ENCODE results near the gene CUBN. TPM values are rescaled to one million over a fixed set of nuclear protein-coding genes. Genes with fewer than 3 reads are reported as not detected.

CUBN gene
- total and polyA plus RNA-seq, 2 experiments from 2014 or later: 0.41 to 0.65 TPM

- Histone ChIP-seq H3K27me3 (replicated peaks; ENCODE audit: insufficient read depth) (no peaks in the 10 kb centered on the region), H3K9me3 (ENCODE audit: low read depth) (no peaks in the 10 kb centered on the region), H3K4me3 (no peak overlapping the region), H3F3A (ENCODE audit: insufficient read depth) (no peaks in the 10 kb centered on the region), H3K4me1 (ENCODE audit: insufficient read depth) (no peaks in the 10 kb centered on the region), H3K9me2 (ENCODE audit: insufficient read depth) (no peaks in the 10 kb centered on the region), H3K36me3 (ENCODE audit: low read depth) (no peaks in the 10 kb centered on the region), H3K9ac (no peak overlapping the region), H3K4me2 (ENCODE audit: unreplicated experiment) (no peak overlapping the region), H2AFZ (no peak overlapping the region), H4K20me1 (ENCODE audit: insufficient read depth) (no peaks in the 10 kb centered on the region), H3K79me2 (ENCODE audit: insufficient read depth) (no peaks in the 10 kb centered on the region), H3K27ac (no peak overlapping the region)
- DNase-seq: no peak
- 94 to 98% methylated on average over 3 of the region's 3 CpGs for WGBS, 2 experiments (ENCODE audit: low coverage in 1 of 2, low lambda C conversion rate in 2 of 2, missing lambda C conversion rate in 2 of 2)
- in situ Hi-C loops (cut with MboI): no loop called here
- TF ChIP-seq EZH2 (IDR thresholded peaks at IDR 0.05; ENCODE audit: insufficient read depth, poor library complexity, severe bottlenecking): no peak
Observed at GRCh38 chr10:17047908-17048307, 81.7 kb downstream of the CUBN start.

- in situ Hi-C loops (cut with MboI): no loop called here
- Histone ChIP-seq H3K9me3 (ENCODE audit: low read depth) (no peaks in the 10 kb centered on the region), H3K27ac (no peak overlapping the region), H3K9ac (no peak overlapping the region), H3K4me3 (no peak overlapping the region), H3F3A (ENCODE audit: insufficient read depth) (no peaks in the 10 kb centered on the region), H3K36me3 (ENCODE audit: low read depth) (no peaks in the 10 kb centered on the region), H4K20me1 (ENCODE audit: insufficient read depth) (no peaks in the 10 kb centered on the region), H2AFZ (no peak overlapping the region), H3K27me3 (replicated peaks; ENCODE audit: insufficient read depth) (no peaks in the 10 kb centered on the region), H3K4me2 (ENCODE audit: unreplicated experiment) (peak overlapping the region; percentile 4), H3K9me2 (ENCODE audit: insufficient read depth) (no peaks in the 10 kb centered on the region), H3K79me2 (ENCODE audit: insufficient read depth) (no peaks in the 10 kb centered on the region), H3K4me1 (ENCODE audit: insufficient read depth) (no peaks in the 10 kb centered on the region)
- DNase-seq: peak; percentile 12
- 3 to 10% methylated on average over 1 of the region's 1 CpG for WGBS, 2 experiments (ENCODE audit: low coverage in 1 of 2, low lambda C conversion rate in 2 of 2, missing lambda C conversion rate in 2 of 2)
- TF ChIP-seq EZH2 (IDR thresholded peaks at IDR 0.05; ENCODE audit: insufficient read depth, poor library complexity, severe bottlenecking) (no peak), EZH2phosphoT487 (IDR thresholded peaks at IDR 0.05; ENCODE audit: insufficient read depth, low read depth) (no peak)
Observed at GRCh38 chr10:17046989-17047388, 82.6 kb downstream of the CUBN start.

- 78 to 83% methylated on average over 8 of the region's 8 CpGs for WGBS, 2 experiments (ENCODE audit: low coverage in 1 of 2, low lambda C conversion rate in 2 of 2, missing lambda C conversion rate in 2 of 2)
- H3K4me2 ChIP-seq (ENCODE audit: unreplicated experiment): no peak overlapping the region
- TF ChIP-seq EZH2phosphoT487 (IDR thresholded peaks at IDR 0.05; ENCODE audit: insufficient read depth, low read depth) (no peak), EZH2 (IDR thresholded peaks at IDR 0.05; ENCODE audit: insufficient read depth, poor library complexity, severe bottlenecking) (no peak)
- H3K36me3 ChIP-seq (ENCODE audit: low read depth): no peaks in the 10 kb centered on the region
- in situ Hi-C loops (cut with MboI): no loop called here
- H3K4me1 ChIP-seq (ENCODE audit: insufficient read depth): peaks cover under 1% of the 10 kb centered on the region; the same call in 1 of the 2 replicates
- H3K4me3 ChIP-seq: no peak overlapping the region
- no peak overlapping the region for H3K27ac ChIP-seq
- no peak overlapping the region for H2AFZ ChIP-seq
- H3F3A ChIP-seq (ENCODE audit: insufficient read depth): no peaks in the 10 kb centered on the region
- H3K9me3 ChIP-seq (ENCODE audit: low read depth): no peaks in the 10 kb centered on the region
- no peaks in the 10 kb centered on the region for H3K79me2 ChIP-seq (ENCODE audit: insufficient read depth)
- H3K27me3 ChIP-seq (replicated peaks; ENCODE audit: insufficient read depth): no peaks in the 10 kb centered on the region
- H3K9me2 ChIP-seq (ENCODE audit: insufficient read depth): no peaks in the 10 kb centered on the region
- DNase-seq: no peak
- H3K9ac ChIP-seq: no peak overlapping the region
- H4K20me1 ChIP-seq (ENCODE audit: insufficient read depth): no peaks in the 10 kb centered on the region
Observed at GRCh38 chr10:17043586-17043985, 86.0 kb downstream of the CUBN start.

GRCh38 chr10:17041626-17042520, 87.7 kb downstream of the CUBN start:
- Histone ChIP-seq H3K27me3 (replicated peaks; ENCODE audit: insufficient read depth) (no peaks in the 10 kb centered on the region), H3F3A (ENCODE audit: insufficient read depth) (peaks cover 8% of the 10 kb centered on the region; the same call in 1 of the 2 replicates), H3K36me3 (ENCODE audit: low read depth) (no peaks in the 10 kb centered on the region), H3K4me2 (ENCODE audit: unreplicated experiment) (no peak overlapping the region), H3K9me3 (ENCODE audit: low read depth) (no peaks in the 10 kb centered on the region), H3K9me2 (ENCODE audit: insufficient read depth) (no peaks in the 10 kb centered on the region), H3K4me3 (no peak overlapping the region), H3K4me1 (ENCODE audit: insufficient read depth) (peaks cover 7% of the 10 kb centered on the region), H4K20me1 (ENCODE audit: insufficient read depth) (no peaks in the 10 kb centered on the region), H3K79me2 (ENCODE audit: insufficient read depth) (no peaks in the 10 kb centered on the region), H2AFZ (no peak overlapping the region), H3K27ac (no peak overlapping the region), H3K9ac (no peak overlapping the region)
- in situ Hi-C loops (cut with MboI): no loop called here
- DNase-seq: no peak
- TF ChIP-seq EZH2 (IDR thresholded peaks at IDR 0.05; ENCODE audit: insufficient read depth, poor library complexity, severe bottlenecking) (no peak), EZH2phosphoT487 (IDR thresholded peaks at IDR 0.05; ENCODE audit: insufficient read depth, low read depth) (no peak)
- WGBS, 2 experiments (ENCODE audit: low coverage in 1 of 2, low lambda C conversion rate in 2 of 2, missing lambda C conversion rate in 2 of 2): 77 to 79% methylated on average over 7 of the region's 7 CpGs
